Mesenchymal stem cell (in vitro differentiated cells and primary cell): Measurements from ENCODE around the gene NPHP4.

Source experiments
- DNase-seq: peaks from one replicate; pipeline ENCODE4 v3.0.0-alpha.2; 2013
- H2AFZ ChIP-seq: one replicate; pipeline ENCODE4 v1.6.1; 2013; ENCODE audit warnings: low read depth, mild to moderate bottlenecking, control low read depth, inconsistent platforms, low read length, moderate library complexity
- H2AK5ac ChIP-seq: 2 replicates; pipeline ENCODE4 v1.6.1; 2013; ENCODE audit warnings: low read length, moderate library complexity, mild to moderate bottlenecking, inconsistent platforms; ENCODE audit not compliant: severe bottlenecking
- H2BK120ac ChIP-seq: one replicate; pipeline ENCODE4 v1.6.1; 2013; ENCODE audit warnings: low read depth, mild to moderate bottlenecking, inconsistent platforms, low read length, moderate library complexity
- H2BK12ac ChIP-seq, 2 experiments: one replicate each; pipeline ENCODE4 v1.6.1; 2013; ENCODE audit warnings: inconsistent platforms in 2 of 2, low read length in 2 of 2, mild to moderate bottlenecking in 2 of 2, moderate library complexity in 2 of 2, control low read depth in 1 of 2
- H2BK15ac ChIP-seq: one replicate; pipeline ENCODE4 v1.6.1; 2013; ENCODE audit warnings: mild to moderate bottlenecking, low read depth, inconsistent platforms; ENCODE audit not compliant: poor library complexity, severe bottlenecking
- H2BK5ac ChIP-seq: 2 replicates; pipeline ENCODE4 v1.6.1; 2013; ENCODE audit warnings: low read depth, mild to moderate bottlenecking, low read length, control low read depth, inconsistent platforms; ENCODE audit not compliant: poor library complexity, severe bottlenecking
- H3K14ac ChIP-seq, 2 experiments: one replicate each; pipeline ENCODE4 v1.6.1; 2013; ENCODE audit warnings: inconsistent platforms in 2 of 2, low read length in 2 of 2, control low read depth in 1 of 2, mild to moderate bottlenecking in 1 of 2, moderate library complexity in 1 of 2
- H3K18ac ChIP-seq, 2 experiments: one replicate each; pipeline ENCODE4 v1.6.1; 2013; ENCODE audit warnings: inconsistent platforms in 2 of 2, low read length in 2 of 2, control low read depth in 1 of 2, low read depth in 1 of 2, mild to moderate bottlenecking in 1 of 2
- H3K23ac ChIP-seq, 2 experiments: one replicate each; pipeline ENCODE4 v1.6.1; 2013; ENCODE audit warnings: inconsistent platforms in 2 of 2, low read length in 2 of 2, mild to moderate bottlenecking in 2 of 2, moderate library complexity in 2 of 2, control low read depth in 1 of 2
- H3K27ac ChIP-seq: 2 replicates; pipeline ENCODE4 v1.5.1; 2013; ENCODE audit warnings: mild to moderate bottlenecking, moderate library complexity, low read length, control low read depth, inconsistent platforms; ENCODE audit not compliant: poor library complexity, severe bottlenecking
- H3K27me3 ChIP-seq, 2 experiments: 2 replicates each; pipeline versions ENCODE4 v1.6.1 to v1.7.0; 2013; ENCODE audit warnings: low read length in 2 of 2, mild to moderate bottlenecking in 2 of 2, moderate library complexity in 2 of 2, control low read depth in 1 of 2, inconsistent platforms in 1 of 2; ENCODE audit not compliant: control insufficient read depth in 1 of 2, insufficient read depth in 1 of 2
- H3K36me3 ChIP-seq, 2 experiments: 2 replicates each; pipeline versions ENCODE4 v1.6.1 to v1.7.0; 2013; ENCODE audit warnings: low read length in 2 of 2, control low read depth in 1 of 2, inconsistent platforms in 1 of 2, low read depth in 1 of 2, mild to moderate bottlenecking in 1 of 2; ENCODE audit not compliant: insufficient read depth in 2 of 2, control insufficient read depth in 1 of 2
- H3K4ac ChIP-seq, 2 experiments: one replicate each; pipeline ENCODE4 v1.6.1; 2013; ENCODE audit warnings: inconsistent platforms in 2 of 2, low read length in 2 of 2, mild to moderate bottlenecking in 2 of 2, moderate library complexity in 2 of 2, control low read depth in 1 of 2, low read depth in 1 of 2
- H3K4me1 ChIP-seq: 2 replicates; pipeline ENCODE4 v1.6.1; 2013; ENCODE audit warnings: low read depth, low read length, control low read depth; ENCODE audit not compliant: control insufficient read depth, insufficient read depth
- H3K4me2 ChIP-seq: 2 replicates; pipeline ENCODE4 v1.6.1; 2013; ENCODE audit warnings: low read length, mild to moderate bottlenecking, inconsistent platforms; ENCODE audit not compliant: poor library complexity, severe bottlenecking
- H3K4me3 ChIP-seq, 2 experiments: 2 replicates each; pipeline versions ENCODE4 v1.5.1 to v1.7.0; 2013; ENCODE audit warnings: low read length in 2 of 2, mild to moderate bottlenecking in 2 of 2, control low read depth in 1 of 2, low read depth in 1 of 2; ENCODE audit not compliant: insufficient read depth in 1 of 2
- H3K79me1 ChIP-seq: replicated peaks from 2 replicates; pipeline ENCODE4 v1.6.1; 2013; ENCODE audit warnings: mild to moderate bottlenecking, control low read depth, low read length, inconsistent platforms; ENCODE audit not compliant: poor library complexity, severe bottlenecking
- H3K9ac ChIP-seq: 2 replicates; pipeline ENCODE4 v1.7.0; 2013; ENCODE audit warnings: mild to moderate bottlenecking, low read length, moderate library complexity
- H3K9me3 ChIP-seq: 2 replicates; pipeline ENCODE4 v1.7.0; 2013; ENCODE audit warnings: mild to moderate bottlenecking, low read length; ENCODE audit not compliant: control insufficient read depth
- H4K8ac ChIP-seq: one replicate; pipeline ENCODE4 v1.6.1; 2013; ENCODE audit warnings: inconsistent platforms, mild to moderate bottlenecking, low read length, moderate library complexity
- H4K91ac ChIP-seq: one replicate; pipeline ENCODE4 v1.6.1; 2013; ENCODE audit warnings: mild to moderate bottlenecking, low read length, inconsistent platforms
- WGBS: methylation state at CpG from one replicate; pipeline ENCODE4 v1.1.7; 2013; ENCODE audit warnings: mixed read lengths; 5-methylcytosine and 5-hydroxymethylcytosine counted together

NPHP4 gene

DNA sequence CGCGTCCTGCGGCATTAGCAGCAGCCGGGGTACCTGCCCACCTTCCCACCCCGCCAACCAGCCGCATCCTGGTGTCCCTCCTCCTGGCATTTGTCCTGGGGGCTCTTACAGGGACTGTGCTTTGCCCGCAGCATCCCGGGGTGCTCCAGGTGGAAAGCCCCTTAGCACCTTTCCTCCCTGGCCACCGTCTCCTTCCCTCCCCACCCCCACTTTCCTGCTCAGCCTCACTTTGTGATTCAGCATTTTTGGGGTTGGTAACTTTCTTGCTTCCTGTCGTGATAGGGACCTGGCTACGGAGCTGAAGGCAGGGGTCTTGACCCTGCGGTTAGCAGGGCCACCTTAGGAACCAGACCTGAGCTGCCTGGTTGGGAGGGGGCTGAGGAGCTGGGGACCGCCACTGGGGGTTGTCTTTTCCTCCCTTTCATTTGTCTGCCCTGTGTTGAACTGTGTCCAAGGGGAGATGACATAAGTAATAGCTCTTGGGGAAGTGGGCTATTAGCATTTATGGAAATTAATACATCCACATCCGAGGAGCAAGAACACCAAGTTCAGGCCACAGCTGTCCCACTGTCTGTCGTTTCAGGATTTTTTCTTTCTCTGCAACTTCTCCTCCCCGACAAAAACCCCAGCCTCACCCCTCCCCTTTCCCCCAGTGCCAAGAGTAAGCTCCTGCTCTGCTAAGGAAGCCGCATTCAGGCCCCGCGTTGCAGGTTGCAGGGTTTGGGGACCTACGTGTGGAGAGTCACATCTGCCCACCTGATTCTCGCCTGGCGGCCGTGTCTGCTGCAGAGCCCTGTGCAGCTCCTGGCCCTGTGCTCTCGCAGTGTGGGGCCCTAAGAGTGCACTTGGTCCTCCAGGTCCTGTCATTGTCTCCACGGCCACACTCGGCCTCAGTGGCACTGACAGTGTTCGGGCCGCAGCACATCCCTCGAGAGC lies 1.6 kb upstream of the NPHP4 start:
- peak overlapping the region; percentile 66 for H4K8ac ChIP-seq
- 39% methylated on average over 28 of the region's 29 CpGs for WGBS
- H3K4me1 ChIP-seq: peaks cover 15% of the 10 kb centered on the region

DNA sequence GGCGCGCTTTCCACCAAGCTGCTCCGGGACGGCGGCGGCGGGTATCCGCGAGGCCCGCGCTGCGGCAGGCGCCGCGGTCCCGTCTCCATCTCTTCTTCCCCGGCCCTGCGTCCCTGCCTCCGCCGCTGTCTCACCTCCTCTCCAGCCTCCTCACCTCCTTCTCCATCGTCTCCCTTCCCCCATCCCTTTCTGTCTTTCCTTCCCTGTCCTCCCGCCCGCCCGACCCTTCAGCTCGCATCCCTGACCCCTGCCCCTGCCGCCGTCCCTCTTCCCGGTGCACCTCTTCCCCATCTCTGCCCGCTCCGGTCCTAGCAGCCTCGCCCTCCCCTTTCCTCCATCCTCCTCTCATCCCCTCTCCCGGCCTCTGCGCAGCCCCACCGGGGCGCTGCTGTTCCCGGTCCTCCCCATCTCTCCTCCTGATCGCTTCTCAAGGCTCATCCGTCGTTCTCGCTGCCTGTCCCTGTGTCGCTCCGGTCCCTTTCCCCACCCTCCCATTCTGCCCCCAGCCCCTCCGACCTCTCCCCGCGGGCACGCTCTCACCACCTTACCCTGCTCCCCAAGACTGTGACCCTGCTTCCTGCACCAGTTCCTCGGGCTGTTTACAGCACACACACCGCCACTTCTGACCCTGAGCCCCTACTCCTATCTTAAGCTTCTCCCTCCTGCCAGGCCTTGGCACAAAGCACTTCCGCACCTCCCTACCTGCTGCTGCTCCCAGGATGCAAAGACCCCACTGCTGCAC lies 760 bp upstream of the NPHP4 start:
- H3K4me2 ChIP-seq: peak overlapping the region; percentile 89
- H2BK12ac ChIP-seq: peak overlapping the region in 1 of 2 experiments; percentile 6
- H3K23ac ChIP-seq: peak overlapping the region; percentile 20 to 65
- peaks cover 32% of the 10 kb centered on the region for H3K79me1 ChIP-seq
- H3K9me3 ChIP-seq: no peaks in the 10 kb centered on the region
- WGBS: 1% methylated on average over 43 of the region's 49 CpGs
- H2BK15ac ChIP-seq: peak overlapping the region; percentile 73
- H2AK5ac ChIP-seq: no peak overlapping the region
- no peak overlapping the region for H4K91ac ChIP-seq
- peak overlapping the region; percentile 91 for H3K9ac ChIP-seq
- peak overlapping the region in 1 of 2 experiments; percentile 23 for H3K18ac ChIP-seq
- no peak overlapping the region for H3K27ac ChIP-seq
- peaks cover 0 to 14% of the 10 kb centered on the region in 2 experiments for H3K36me3 ChIP-seq
- H2BK120ac ChIP-seq: no peak overlapping the region
- peak overlapping the region; percentile 71 to 86 for H3K4me3 ChIP-seq
- peak overlapping the region; percentile 66 for H4K8ac ChIP-seq
- no peak overlapping the region for H2BK5ac ChIP-seq
- H2AFZ ChIP-seq: peak overlapping the region; percentile 67
- H3K27me3 ChIP-seq: peaks cover 0 to 6% of the 10 kb centered on the region in 2 experiments
- H3K4me1 ChIP-seq: peaks cover 15% of the 10 kb centered on the region
- H3K4ac ChIP-seq: peak overlapping the region in 1 of 2 experiments; percentile 40
- peak; percentile 9 for DNase-seq
- no peak overlapping the region for H3K14ac ChIP-seq

More for the DNA sequence above, 1.6 kb upstream of the NPHP4 start:
- Histone ChIP-seq H2BK12ac (peak overlapping the region in 1 of 2 experiments; percentile 6), H2AFZ (peak overlapping the region; percentile 57), H3K4me3 (peak overlapping the region; percentile 71 to 86), H2BK15ac (no peak overlapping the region), H3K4me2 (peak overlapping the region; percentile 89), H3K4ac (peak overlapping the region in 1 of 2 experiments; percentile 40), H3K79me1 (peaks cover 27% of the 10 kb centered on the region), H4K91ac (no peak overlapping the region), H3K27me3 (peaks cover 0 to 6% of the 10 kb centered on the region in 2 experiments), H3K18ac (no peak overlapping the region), H3K9me3 (no peaks in the 10 kb centered on the region), H3K9ac (peak overlapping the region; percentile 64), H3K36me3 (peaks cover 0 to 12% of the 10 kb centered on the region in 2 experiments), H3K14ac (no peak overlapping the region), H2BK120ac (no peak overlapping the region), H3K23ac (peak overlapping the region; percentile 20 to 65), H2AK5ac (no peak overlapping the region), H3K27ac (no peak overlapping the region), H2BK5ac (no peak overlapping the region)
- DNase-seq: no peak

DNA sequence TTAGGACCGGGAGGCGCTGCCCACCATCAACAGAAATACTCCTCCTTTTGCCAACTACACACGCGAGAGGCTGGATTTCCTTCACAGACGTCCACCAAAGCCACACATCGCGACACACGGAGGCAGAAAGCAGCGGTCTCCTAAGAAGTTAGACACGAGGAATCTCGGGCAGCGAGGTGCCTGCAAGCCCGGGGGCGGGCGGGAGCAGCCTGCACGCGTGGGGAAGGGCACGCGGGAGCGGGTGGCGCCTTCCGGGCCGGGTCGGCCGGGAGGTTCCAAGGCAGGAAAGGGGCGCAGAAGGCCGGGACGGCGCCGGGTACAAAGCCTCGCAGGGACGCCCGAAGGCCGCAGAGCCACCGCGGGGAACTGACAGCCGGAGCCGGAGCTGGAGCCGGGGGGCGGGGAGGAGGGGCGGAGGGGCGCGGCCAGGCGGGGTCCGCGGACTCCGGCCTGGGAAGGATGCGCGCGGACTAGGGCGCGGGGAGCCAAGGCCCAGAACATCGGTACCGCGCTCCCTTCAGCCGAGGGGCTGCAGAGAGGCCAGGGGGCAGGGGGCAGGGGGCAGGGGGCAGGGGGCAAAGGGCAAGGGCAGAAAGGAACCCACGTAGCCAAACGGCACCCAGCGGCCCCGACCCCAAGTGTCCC lies 722 bp downstream of the NPHP4 start:
- Histone ChIP-seq H2BK12ac (peak overlapping the region in 1 of 2 experiments; percentile 99), H2AFZ (peak overlapping the region; percentile 58), H3K36me3 (peaks cover 0 to 14% of the 10 kb centered on the region in 2 experiments), H3K27me3 (peaks cover 0 to 6% of the 10 kb centered on the region in 2 experiments), H3K18ac (peak overlapping the region; percentile 92 to 95), H3K9ac (peak overlapping the region; percentile 91), H2BK120ac (peak overlapping the region; percentile 91), H3K14ac (no peak overlapping the region), H3K4me1 (peaks cover 15% of the 10 kb centered on the region), H3K4me2 (peak overlapping the region; percentile 86), H2BK5ac (no peak overlapping the region), H3K4ac (no peak overlapping the region), H3K23ac (no peak overlapping the region), H2BK15ac (peak overlapping the region; percentile 99), H3K79me1 (peaks cover 44% of the 10 kb centered on the region), H3K27ac (no peak overlapping the region), H3K9me3 (no peaks in the 10 kb centered on the region), H4K91ac (peak overlapping the region; percentile 97), H4K8ac (peak overlapping the region; percentile 93), H3K4me3 (peak overlapping the region; percentile 83 to 89), H2AK5ac (no peak overlapping the region)
- peak; percentile 50 for DNase-seq
- under 1% methylated on average over 23 of the region's 60 CpGs for WGBS
